PC-9 (cell line): ENCODE data around the gene MAP3K7CL. TPM values are rescaled to one million over a fixed set of nuclear protein-coding genes. Genes with fewer than 3 reads are reported as not detected.

Experiments
- BruUV-seq: library from RNA; stranded (reverse); fragments of 400-500 nt; replicated peaks from 2 replicates; lab custom pipeline; 2021; lab: Mats Ljungman, UMichigan
- CTCF ChIA-PET: fragments of 300-600 bp; sonication (Branson Sonifier 250); formaldehyde crosslinking; loops from one replicate; lab custom pipeline; 2022; ENCODE audit warnings: antibody characterized with exemption; lab: Charles Lee
- POLR2A ChIA-PET: fragments of 300-600 bp; sonication (Branson Sonifier 250); formaldehyde crosslinking; loops from one replicate; lab custom pipeline; 2022; ENCODE audit warnings: antibody characterized with exemption; ENCODE audit not compliant: unreplicated experiment; lab: Charles Lee
- DNase-seq, 2 experiments: peaks; one replicate each; pipeline versions ENCODE4 v3.0.0 to v3.0.0-alpha.2; 2015 to 2022; ENCODE audit warnings: mixed read lengths in 1 of 2
- H2AFZ ChIP-seq: fragments of 200-600 bp; sonication (generic); 2 replicates; pipeline ENCODE4 v1.8.1; 2017; ENCODE audit warnings: antibody characterized with exemption
- H3F3A ChIP-seq: fragments of 200-600 bp; sonication (generic); 2 replicates; pipeline ENCODE4 v1.8.1; 2017; ENCODE audit warnings: antibody characterized with exemption, mild to moderate bottlenecking, low read depth; ENCODE audit not compliant: insufficient read depth
- H3K27ac ChIP-seq: fragments of 200-600 bp; sonication (generic); 2 replicates; pipeline ENCODE4 v1.6.1; 2016; ENCODE audit warnings: mixed run types
- H3K27me3 ChIP-seq: fragments of 200-600 bp; sonication (generic); 2 replicates; pipeline ENCODE4 v1.6.1; 2016; ENCODE audit warnings: low read depth, mixed run types; ENCODE audit not compliant: insufficient read depth
- H3K36me3 ChIP-seq: fragments of 200-600 bp; sonication (generic); 2 replicates; pipeline ENCODE4 v1.6.1; 2016; ENCODE audit warnings: low read depth, mixed run types
- H3K4me1 ChIP-seq: fragments of 200-600 bp; sonication (generic); replicated peaks from 2 replicates; pipeline ENCODE4 v1.6.1; 2016; ENCODE audit warnings: mixed run types; ENCODE audit not compliant: insufficient read depth
- H3K4me2 ChIP-seq: fragments of 200-600 bp; sonication (generic); 2 replicates; pipeline ENCODE4 v1.6.1; 2017; ENCODE audit warnings: mixed run types
- H3K4me3 ChIP-seq: fragments of 200-600 bp; sonication (generic); 2 replicates; pipeline ENCODE4 v1.6.1; 2016; ENCODE audit warnings: mixed run types
- H3K79me2 ChIP-seq: fragments of 200-600 bp; sonication (generic); 2 replicates; pipeline ENCODE4 v1.6.1; 2017; ENCODE audit warnings: low read depth, mixed run types
- H3K9me2 ChIP-seq: fragments of 200-600 bp; sonication (generic); 2 replicates; pipeline ENCODE4 v1.8.1; 2017; ENCODE audit warnings: mild to moderate bottlenecking; ENCODE audit not compliant: insufficient read depth
- H3K9me3 ChIP-seq: fragments of 200-600 bp; sonication (generic); 2 replicates; pipeline ENCODE4 v1.8.1; 2016; ENCODE audit warnings: low read depth; ENCODE audit not compliant: insufficient read depth
- H4K20me1 ChIP-seq: fragments of 200-600 bp; sonication (generic); 2 replicates; pipeline ENCODE4 v1.8.1; 2017; ENCODE audit not compliant: insufficient read depth
- EZH2 ChIP-seq: fragments of 200-600 bp; sonication (generic); IDR thresholded peaks from 2 replicates; pipeline ENCODE4 v1.8.0; 2017; ENCODE audit warnings: antibody characterized with exemption, low read depth
- intact Hi-C: fragments of 100-400 bp; cut with micrococcal nuclease; formaldehyde crosslinking; loops from one replicate; pipeline ENCODE4 v1.10.0; 2022; ENCODE audit not compliant: unreplicated experiment
- total RNA-seq: library from RNA; stranded (reverse); gene quantifications from 2 replicates; pipeline ENCODE4 v1.2.3, GENCODE V29; 2021
- TF ChIP-seq, protein P1 (sequence below): fragments of 200-600 bp; sonication (generic); conservative IDR thresholded peaks from 2 replicates; pipeline ENCODE4 v1.6.1; 2017; ENCODE audit warnings: mixed run types, antibody characterized with exemption, mild to moderate bottlenecking, moderate library complexity

The MAP3K7CL gene
- total RNA-seq, 1 experiment from 2014 or later: 0.37 TPM

DNA sequence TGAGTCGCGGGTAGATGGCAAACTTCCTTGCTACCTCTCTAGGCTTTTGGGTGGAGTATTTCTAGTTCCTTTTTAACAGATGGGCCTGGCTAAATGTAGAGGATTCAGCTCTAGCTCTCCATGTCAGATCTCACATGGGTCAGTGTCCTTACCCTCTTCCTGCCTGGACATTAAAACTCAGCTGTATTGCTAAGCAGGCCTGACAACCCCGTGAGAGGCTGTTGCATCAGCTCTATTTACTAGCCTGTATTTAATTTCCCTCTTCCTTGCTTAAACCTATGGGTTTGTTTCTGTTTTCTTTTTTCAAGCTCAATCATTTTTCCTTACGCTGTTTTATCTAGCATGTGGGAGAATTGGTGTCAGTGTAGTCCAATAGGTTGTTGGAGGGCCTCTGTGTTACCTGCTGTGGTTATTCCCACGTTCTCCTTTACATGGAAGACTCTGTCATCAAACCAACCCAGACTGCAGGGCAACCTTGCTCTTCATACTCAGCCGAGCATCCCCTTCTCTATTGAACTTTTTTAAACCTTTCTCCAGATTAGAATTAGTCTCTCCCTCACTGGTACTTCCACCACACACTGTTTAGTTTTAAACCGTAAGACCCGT, 88.8 kb downstream of the MAP3K7CL start:
- H3K4me2 ChIP-seq: peak overlapping the region; percentile 63
- ChIA-PET CTCF (interaction anchor here (0.6 kb wide), 1 partner anchor 77 kb away, joined by 4 read pairs; no protein-coding TSS in a partner anchor), POLR2A (interaction anchor here (0.6 kb wide), 1 partner anchor 37 kb away, joined by 3 read pairs; no protein-coding TSS in a partner anchor)
- no peaks in the 10 kb centered on the region for H3K79me2 ChIP-seq
- H3K27ac ChIP-seq: peak overlapping the region; percentile 93
- H4K20me1 ChIP-seq: no peaks in the 10 kb centered on the region
- H3K4me1 ChIP-seq: peaks cover 36% of the 10 kb centered on the region
- intact Hi-C loops: loop anchor here (5.0 kb wide), 1 partner anchor 37 kb away; no protein-coding TSS in a partner anchor
- no peaks in the 10 kb centered on the region for H3K9me2 ChIP-seq
- H3K27me3 ChIP-seq: no peaks in the 10 kb centered on the region
- 0 out of 2 replicates have a peak overlapping the region, but pooled peaks have one; percentile 59 for H2AFZ ChIP-seq
- H3K4me3 ChIP-seq: peak overlapping the region; percentile 9; the same call in 1 of the 2 replicates
- H3K36me3 ChIP-seq: no peaks in the 10 kb centered on the region
- TF ChIP-seq, protein P1, sequence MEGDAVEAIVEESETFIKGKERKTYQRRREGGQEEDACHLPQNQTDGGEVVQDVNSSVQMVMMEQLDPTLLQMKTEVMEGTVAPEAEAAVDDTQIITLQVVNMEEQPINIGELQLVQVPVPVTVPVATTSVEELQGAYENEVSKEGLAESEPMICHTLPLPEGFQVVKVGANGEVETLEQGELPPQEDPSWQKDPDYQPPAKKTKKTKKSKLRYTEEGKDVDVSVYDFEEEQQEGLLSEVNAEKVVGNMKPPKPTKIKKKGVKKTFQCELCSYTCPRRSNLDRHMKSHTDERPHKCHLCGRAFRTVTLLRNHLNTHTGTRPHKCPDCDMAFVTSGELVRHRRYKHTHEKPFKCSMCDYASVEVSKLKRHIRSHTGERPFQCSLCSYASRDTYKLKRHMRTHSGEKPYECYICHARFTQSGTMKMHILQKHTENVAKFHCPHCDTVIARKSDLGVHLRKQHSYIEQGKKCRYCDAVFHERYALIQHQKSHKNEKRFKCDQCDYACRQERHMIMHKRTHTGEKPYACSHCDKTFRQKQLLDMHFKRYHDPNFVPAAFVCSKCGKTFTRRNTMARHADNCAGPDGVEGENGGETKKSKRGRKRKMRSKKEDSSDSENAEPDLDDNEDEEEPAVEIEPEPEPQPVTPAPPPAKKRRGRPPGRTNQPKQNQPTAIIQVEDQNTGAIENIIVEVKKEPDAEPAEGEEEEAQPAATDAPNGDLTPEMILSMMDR: no peak
- TF ChIP-seq EZH2: no peak
- DNase-seq: peak in 1 of 2 experiments; percentile 14
- peaks cover 6% of the 10 kb centered on the region; the same call in 1 of the 2 replicates for H3K9me3 ChIP-seq
- H3F3A ChIP-seq: peaks cover 30% of the 10 kb centered on the region
- BruUV-seq: no TSS peak

DNA sequence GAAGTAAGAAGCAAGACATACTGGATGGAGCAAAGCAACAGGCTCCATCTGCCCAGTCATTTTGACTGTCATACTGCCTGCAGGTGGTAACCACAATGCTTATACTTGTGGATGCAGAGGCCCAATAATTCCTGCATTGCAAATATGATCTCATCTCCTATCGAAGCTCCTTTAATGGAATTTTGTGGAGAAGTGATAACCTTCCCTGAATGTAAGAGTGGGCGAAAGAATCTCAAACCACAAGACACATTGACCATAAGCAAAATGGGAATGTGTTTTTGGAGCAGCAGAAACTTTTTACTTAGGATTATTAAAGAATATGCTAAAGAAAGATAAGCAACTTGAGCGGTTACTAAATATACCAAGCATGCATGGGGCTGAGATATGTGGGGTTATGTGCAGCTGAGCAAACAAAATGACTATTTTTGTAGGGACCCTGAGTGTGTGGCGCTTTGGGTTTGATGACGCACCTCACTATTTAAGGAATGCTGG, 90.9 kb downstream of the MAP3K7CL start:
- H3K27me3 ChIP-seq: no peaks in the 10 kb centered on the region
- no peak overlapping the region for H3K27ac ChIP-seq
- no peaks in the 10 kb centered on the region for H3K79me2 ChIP-seq
- intact Hi-C loops: no loop called here
- DNase-seq: no peak
- peaks cover 36% of the 10 kb centered on the region for H3K4me1 ChIP-seq
- no peaks in the 10 kb centered on the region for H3K9me2 ChIP-seq
- no peaks in the 10 kb centered on the region for H3K36me3 ChIP-seq
- BruUV-seq: no TSS peak
- TF ChIP-seq, protein P1: no peak
- no peak for TF ChIP-seq EZH2
- H3K4me2 ChIP-seq: no peak overlapping the region
- H3K4me3 ChIP-seq: no peak overlapping the region
- POLR2A ChIA-PET: no interaction called here
- H3F3A ChIP-seq: peaks cover 30% of the 10 kb centered on the region
- peaks cover 15% of the 10 kb centered on the region; the same call in 1 of the 2 replicates for H3K9me3 ChIP-seq
- H2AFZ ChIP-seq: no peak overlapping the region
- CTCF ChIA-PET: no interaction called here
- no peaks in the 10 kb centered on the region for H4K20me1 ChIP-seq

GRCh38 chr21:29224006-29224405, 93.6 kb downstream of the MAP3K7CL start:
- no peak for TF ChIP-seq EZH2
- TF ChIP-seq, protein P1: no peak
- CTCF ChIA-PET: no interaction called here
- Histone ChIP-seq H3K27me3 (no peaks in the 10 kb centered on the region), H4K20me1 (no peaks in the 10 kb centered on the region), H3K79me2 (no peaks in the 10 kb centered on the region), H3K9me2 (no peaks in the 10 kb centered on the region), H3K4me2 (no peak overlapping the region), H3K4me3 (no peak overlapping the region), H3F3A (peaks cover 10% of the 10 kb centered on the region), H3K27ac (no peak overlapping the region), H3K9me3 (peaks cover 8% of the 10 kb centered on the region; the same call in 1 of the 2 replicates), H3K4me1 (peaks cover 17% of the 10 kb centered on the region), H3K36me3 (no peaks in the 10 kb centered on the region), H2AFZ (no peak overlapping the region)
- POLR2A ChIA-PET: no interaction called here
- no peak for DNase-seq
- BruUV-seq: no TSS peak
- intact Hi-C loops: no loop called here

Other genes with a start within 250 kb of the MAP3K7CL start
- 14.9 and 18.7 TPM in 2 replicates for gene LTN1, start 137.8 kb upstream of the MAP3K7CL start, total RNA-seq
- 12.4 and 18.7 TPM in 2 replicates for gene RWDD2B, start 111.3 kb upstream of the MAP3K7CL start, total RNA-seq
- gene USP16, start 106.0 kb upstream of the MAP3K7CL start, total RNA-seq: 18.6 and 24.6 TPM in 2 replicates
- 123 and 128 TPM in 2 replicates for gene CCT8, start 57.0 kb upstream of the MAP3K7CL start, total RNA-seq
- gene BACH1, start 168.3 kb downstream of the MAP3K7CL start, total RNA-seq: 32.3 and 39.9 TPM in 2 replicates